ENCODE results near the gene ACTN4.

Gene ACTN4

DNA sequence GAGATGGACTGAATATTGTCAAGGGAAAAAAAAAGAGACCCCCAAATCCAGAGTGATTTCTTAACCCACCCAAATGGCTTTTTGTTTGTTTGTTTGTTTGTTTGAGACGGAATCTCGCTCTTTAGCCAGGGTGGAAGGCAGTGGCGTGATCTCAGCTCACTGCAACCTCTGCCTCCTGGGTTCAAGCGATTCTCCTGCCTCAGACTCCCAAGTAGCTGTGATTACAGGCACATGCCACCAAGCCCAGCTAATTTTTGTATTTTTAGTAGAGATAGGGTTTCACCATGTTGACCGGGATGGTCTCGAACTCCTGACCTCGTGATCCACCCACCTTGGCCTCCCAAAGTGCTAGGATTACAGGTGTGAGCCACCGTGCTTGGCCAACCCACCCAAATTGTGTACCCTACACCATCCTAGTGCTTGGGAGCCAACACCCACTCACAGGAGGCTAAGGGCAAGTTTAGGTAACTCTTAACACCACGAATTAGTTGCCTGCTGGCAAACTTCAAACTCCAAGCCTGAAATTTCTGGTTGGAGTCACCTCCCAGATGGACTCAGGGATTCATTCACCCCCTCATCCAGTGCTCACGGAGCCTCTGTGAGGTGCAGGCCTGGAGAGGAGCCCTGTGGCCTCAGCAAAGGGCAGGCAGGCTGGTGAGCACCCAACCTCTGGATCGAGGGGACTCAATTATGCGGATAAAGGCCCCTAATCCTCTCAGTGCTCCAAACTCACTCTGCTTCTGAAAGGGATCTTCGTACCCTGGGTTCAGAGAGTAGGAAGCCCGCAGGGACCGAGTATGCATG, 37.6 kb downstream of the ACTN4 start:
- TF ChIP-seq, protein P1, sequence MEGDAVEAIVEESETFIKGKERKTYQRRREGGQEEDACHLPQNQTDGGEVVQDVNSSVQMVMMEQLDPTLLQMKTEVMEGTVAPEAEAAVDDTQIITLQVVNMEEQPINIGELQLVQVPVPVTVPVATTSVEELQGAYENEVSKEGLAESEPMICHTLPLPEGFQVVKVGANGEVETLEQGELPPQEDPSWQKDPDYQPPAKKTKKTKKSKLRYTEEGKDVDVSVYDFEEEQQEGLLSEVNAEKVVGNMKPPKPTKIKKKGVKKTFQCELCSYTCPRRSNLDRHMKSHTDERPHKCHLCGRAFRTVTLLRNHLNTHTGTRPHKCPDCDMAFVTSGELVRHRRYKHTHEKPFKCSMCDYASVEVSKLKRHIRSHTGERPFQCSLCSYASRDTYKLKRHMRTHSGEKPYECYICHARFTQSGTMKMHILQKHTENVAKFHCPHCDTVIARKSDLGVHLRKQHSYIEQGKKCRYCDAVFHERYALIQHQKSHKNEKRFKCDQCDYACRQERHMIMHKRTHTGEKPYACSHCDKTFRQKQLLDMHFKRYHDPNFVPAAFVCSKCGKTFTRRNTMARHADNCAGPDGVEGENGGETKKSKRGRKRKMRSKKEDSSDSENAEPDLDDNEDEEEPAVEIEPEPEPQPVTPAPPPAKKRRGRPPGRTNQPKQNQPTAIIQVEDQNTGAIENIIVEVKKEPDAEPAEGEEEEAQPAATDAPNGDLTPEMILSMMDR (conservative IDR thresholded peaks at IDR 0.05), result no peak
- no peak for TF ChIP-seq ZFX (IDR thresholded peaks at IDR 0.05)
- peak overlapping the region; percentile 92 for H3K27ac ChIP-seq

DNA sequence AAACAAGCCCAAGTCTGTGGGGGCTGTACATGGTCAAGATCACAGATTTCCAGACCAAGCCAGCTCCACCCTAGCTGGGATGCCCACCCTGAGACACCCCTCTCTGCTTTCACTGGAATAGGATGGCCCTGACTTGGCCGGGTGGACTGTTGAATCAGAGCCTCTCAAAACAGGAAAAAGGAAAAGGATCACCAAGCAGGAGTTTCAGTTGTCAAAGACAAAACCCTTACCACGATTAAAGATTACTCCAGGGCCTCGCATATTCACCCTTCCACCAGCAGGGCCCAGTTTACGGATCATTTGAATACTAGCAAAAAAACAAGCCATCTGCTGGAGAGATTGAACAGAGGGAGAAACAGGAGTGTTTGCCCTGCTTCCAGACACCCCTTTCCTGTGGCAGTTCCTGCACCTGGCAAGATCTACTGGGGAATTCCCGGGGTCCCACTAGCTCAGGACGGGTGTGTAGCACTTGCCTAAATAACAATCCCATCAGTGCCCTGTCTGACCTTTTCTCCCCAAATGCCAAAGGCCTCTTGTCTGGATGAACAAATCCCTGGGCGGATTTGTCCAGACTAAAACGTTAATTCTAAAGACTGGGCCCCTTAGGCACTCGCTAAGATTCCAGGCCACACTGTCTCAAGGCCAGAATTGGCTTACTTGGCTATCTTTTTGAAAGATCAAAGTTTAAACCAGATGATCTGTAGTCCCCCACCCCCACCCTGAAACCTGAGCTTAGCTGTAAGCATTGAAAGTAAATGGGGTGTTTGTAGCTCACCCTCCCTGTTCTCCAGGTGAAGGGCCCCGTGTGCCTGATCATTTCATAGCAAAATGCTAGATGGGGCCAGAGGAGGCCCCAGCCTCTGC, 38.4 kb downstream of the ACTN4 start:
- TF ChIP-seq, protein P1 (conservative IDR thresholded peaks at IDR 0.05), result no peak
- TF ChIP-seq ZFX (IDR thresholded peaks at IDR 0.05), result 0 out of 2 replicates have a peak, but pooled peaks have one; percentile 15
- peak overlapping the region; percentile 92 for H3K27ac ChIP-seq

DNA sequence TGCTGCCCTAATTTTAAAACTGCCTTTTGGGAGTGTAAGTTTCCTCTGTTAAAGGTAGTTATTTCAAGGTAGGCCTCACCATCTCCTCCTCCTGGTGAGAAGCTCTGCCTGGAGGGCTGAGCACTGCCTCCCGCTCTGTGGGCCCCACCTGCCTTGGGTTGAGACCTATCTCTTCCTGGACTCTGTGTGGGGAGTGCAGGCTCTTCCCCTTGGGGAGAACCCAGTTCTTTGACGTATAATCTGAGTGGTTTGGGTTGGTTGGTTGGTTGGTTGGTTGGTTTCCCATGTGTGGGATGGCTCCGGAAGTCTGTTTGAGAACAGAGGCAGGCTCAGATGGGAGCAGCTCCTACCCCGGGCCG, 39.1 kb downstream of the ACTN4 start:
- H3K27ac ChIP-seq, result peak overlapping the region; percentile 92
- TF ChIP-seq, protein P1 (conservative IDR thresholded peaks at IDR 0.05), result no peak
- no peak for TF ChIP-seq ZFX (IDR thresholded peaks at IDR 0.05)

DNA sequence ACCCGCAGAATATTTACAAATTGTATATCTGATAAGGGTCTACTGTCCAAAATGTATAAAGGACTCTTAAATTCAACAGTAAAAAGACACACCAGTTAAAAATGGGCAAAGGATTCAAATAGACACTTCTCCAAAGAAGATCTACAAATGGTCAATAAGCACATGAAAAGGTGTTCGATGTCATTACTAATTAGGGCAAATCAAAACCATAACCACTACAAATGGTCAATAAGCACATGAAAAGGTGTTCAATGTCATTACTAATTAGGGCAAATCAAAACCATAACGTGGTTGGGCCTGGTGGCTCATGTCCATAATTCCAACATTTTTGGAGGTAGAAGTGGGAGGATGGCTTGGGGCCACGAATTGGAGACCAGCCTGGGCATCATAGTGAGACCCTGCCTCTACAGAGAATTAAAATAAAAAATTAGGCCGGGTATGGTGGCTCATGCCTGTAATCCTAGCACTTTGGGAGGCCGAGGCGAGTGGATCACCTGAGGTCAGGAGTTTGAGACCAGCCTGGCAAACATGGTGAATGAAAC, 40.5 kb downstream of the ACTN4 start:
- H3K27ac ChIP-seq, result peak overlapping the region; percentile 10; the same call in 1 of the 2 replicates
- TF ChIP-seq ZFX (IDR thresholded peaks at IDR 0.05), result no peak
- TF ChIP-seq, protein P1 (conservative IDR thresholded peaks at IDR 0.05), result no peak

DNA sequence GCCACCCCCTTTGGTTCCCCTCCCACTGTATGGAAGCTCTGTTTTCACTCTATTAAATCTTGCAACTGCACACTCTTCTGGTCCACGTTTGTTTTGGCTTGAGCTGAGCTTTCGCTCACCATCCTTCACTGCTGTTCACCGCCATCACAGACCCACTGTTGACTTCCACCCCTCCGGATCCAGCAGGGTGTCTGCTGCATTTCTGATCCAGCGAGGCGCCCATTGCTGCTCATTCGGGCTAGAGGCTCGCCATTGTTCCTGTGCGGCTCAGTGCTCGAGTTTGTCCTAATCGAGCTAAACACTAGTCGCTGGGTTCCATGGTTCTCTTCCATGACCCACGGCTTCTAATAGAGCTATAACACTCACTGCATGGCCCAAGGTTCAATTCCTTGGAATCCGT, 42.7 kb downstream of the ACTN4 start:
- TF ChIP-seq ZFX (IDR thresholded peaks at IDR 0.05), result no peak
- TF ChIP-seq, protein P1 (conservative IDR thresholded peaks at IDR 0.05), result no peak
- H3K27ac ChIP-seq, result no peak overlapping the region

DNA sequence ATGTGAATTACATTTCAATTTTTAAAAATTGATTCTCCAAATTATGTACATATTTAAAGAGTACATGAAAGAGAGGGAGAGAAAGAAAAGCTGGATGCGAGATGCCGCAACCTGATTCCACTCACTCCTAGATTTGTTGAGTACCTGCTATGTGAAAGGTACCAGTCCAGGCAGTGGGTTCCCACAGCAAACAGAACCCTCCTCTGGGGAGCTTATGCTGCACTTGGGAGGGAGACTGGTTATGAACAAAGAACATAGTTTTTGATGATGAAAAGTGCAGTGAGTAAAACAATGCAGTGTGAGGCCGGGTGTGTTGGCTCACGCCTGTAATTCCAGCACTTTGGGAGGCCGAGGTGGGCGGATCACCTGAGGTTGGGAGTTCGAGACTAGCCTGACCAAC, 43.4 kb downstream of the ACTN4 start:
- TF ChIP-seq ZFX (IDR thresholded peaks at IDR 0.05), result no peak
- TF ChIP-seq, protein P1 (conservative IDR thresholded peaks at IDR 0.05), result no peak
- H3K27ac ChIP-seq, result no peak overlapping the region

Data from C4-2B (cell line).